IPS-15b (cell line): Measurements from ENCODE around the gene GTPBP4.
"Not testable (repeated sequence)": the region's sequence is repeated elsewhere in the genome, so short reads cannot be mapped to it uniquely, and the experiment has no call there.

Experiments used
- H3K27me3 ChIP-seq: one replicate; pipeline ENCODE4 v1.6.1; 2013; ENCODE audit warnings: low read length; ENCODE audit not compliant: control insufficient read depth, insufficient read depth
- H3K36me3 ChIP-seq: one replicate; pipeline ENCODE4 v1.6.1; 2013; ENCODE audit warnings: low read length; ENCODE audit not compliant: control insufficient read depth, insufficient read depth
- H3K4me1 ChIP-seq: one replicate; pipeline ENCODE4 v1.6.1; 2013; ENCODE audit warnings: mild to moderate bottlenecking, low read length; ENCODE audit not compliant: control insufficient read depth, insufficient read depth
- H3K4me3 ChIP-seq: one replicate; pipeline ENCODE4 v1.5.1; 2013; ENCODE audit warnings: low read depth, low read length
- H3K9ac ChIP-seq: one replicate; pipeline ENCODE4 v1.6.1; 2013; ENCODE audit warnings: low read depth, mild to moderate bottlenecking, low read length
- H3K9me3 ChIP-seq: one replicate; pipeline ENCODE4 v1.6.1; 2013; ENCODE audit warnings: mild to moderate bottlenecking, low read length; ENCODE audit not compliant: control insufficient read depth, insufficient read depth

Gene GTPBP4

GRCh38 chr10:1020460-1020859 lies 32.2 kb downstream of the GTPBP4 start:
- Histone ChIP-seq H3K36me3 (peaks cover 21% of the 10 kb centered on the region), H3K9me3 (no peaks in the 10 kb centered on the region), H3K9ac (no peak overlapping the region), H3K27me3 (no peaks in the 10 kb centered on the region), H3K4me3 (no peak overlapping the region), H3K4me1 (no peaks in the 10 kb centered on the region)

GRCh38 chr10:1020958-1021357 lies 32.7 kb downstream of the GTPBP4 start:
- H3K9me3 ChIP-seq: no peaks in the 10 kb centered on the region
- no peak overlapping the region for H3K9ac ChIP-seq
- H3K4me3 ChIP-seq: no peak overlapping the region
- no peaks in the 10 kb centered on the region for H3K4me1 ChIP-seq
- peaks cover 16% of the 10 kb centered on the region for H3K36me3 ChIP-seq
- H3K27me3 ChIP-seq: no peaks in the 10 kb centered on the region

GRCh38 chr10:1022413-1022812 lies 34.2 kb downstream of the GTPBP4 start:
- Histone ChIP-seq H3K4me1 (no peaks in the 10 kb centered on the region), H3K27me3 (no peaks in the 10 kb centered on the region), H3K9ac (no peak overlapping the region), H3K4me3 (peak overlapping the region; percentile 12), H3K36me3 (peaks cover 5% of the 10 kb centered on the region), H3K9me3 (no peaks in the 10 kb centered on the region)

GRCh38 chr10:1024103-1024502 lies 35.9 kb downstream of the GTPBP4 start:
- Histone ChIP-seq H3K4me1 (no peaks in the 10 kb centered on the region), H3K9me3 (no peaks in the 10 kb centered on the region), H3K36me3 (peaks cover 2% of the 10 kb centered on the region), H3K4me3 (no peak overlapping the region), H3K9ac (no peak overlapping the region), H3K27me3 (no peaks in the 10 kb centered on the region)

- no peak within 1 kb of the TSS for H3K9ac ChIP-seq
- no peaks in the 10 kb centered on the region for H3K36me3 ChIP-seq
- no peaks in the 10 kb centered on the region for H3K9me3 ChIP-seq
- H3K27me3 ChIP-seq: no peaks in the 10 kb centered on the region
- H3K4me3 ChIP-seq: no peak within 1 kb of the TSS
- peaks cover 4% of the 10 kb centered on the region for H3K4me1 ChIP-seq
These were observed 37.4 kb downstream of the GTPBP4 start, which contains the start of gene IDI2 for GRCh38 chr10:1025683-1026082. Gene IDI2, minus strand, starts transcription at chr10:1025859. Its CDS starts 1,136 bp downstream, at chr10:1024723.

GRCh38 chr10:1026578-1026977 lies 38.3 kb downstream of the GTPBP4 start:
- no peaks in the 10 kb centered on the region for H3K9me3 ChIP-seq
- H3K27me3 ChIP-seq: no peaks in the 10 kb centered on the region
- peaks cover 4% of the 10 kb centered on the region for H3K4me1 ChIP-seq
- no peak overlapping the region for H3K4me3 ChIP-seq
- no peak overlapping the region for H3K9ac ChIP-seq
- H3K36me3 ChIP-seq: no peaks in the 10 kb centered on the region

GRCh38 chr10:1029838-1030237 lies 41.6 kb downstream of the GTPBP4 start:
- Histone ChIP-seq H3K4me3 (no peak overlapping the region), H3K9me3 (no peaks in the 10 kb centered on the region), H3K27me3 (no peaks in the 10 kb centered on the region), H3K4me1 (peaks cover 4% of the 10 kb centered on the region), H3K36me3 (no peaks in the 10 kb centered on the region), H3K9ac (no peak overlapping the region)

- Histone ChIP-seq H3K9ac (no peak overlapping the region), H3K36me3 (no peaks in the 10 kb centered on the region), H3K4me1 (peaks cover 4% of the 10 kb centered on the region), H3K27me3 (no peaks in the 10 kb centered on the region), H3K4me3 (no peak overlapping the region), H3K9me3 (no peaks in the 10 kb centered on the region)
These were observed 45.4 kb downstream of the GTPBP4 start for GRCh38 chr10:1033601-1034000.

- Histone ChIP-seq H3K9me3 (no peaks in the 10 kb centered on the region), H3K36me3 (no peaks in the 10 kb centered on the region), H3K4me1 (peaks cover 3% of the 10 kb centered on the region), H3K4me3 (no peak overlapping the region), H3K9ac (no peak overlapping the region), H3K27me3 (no peaks in the 10 kb centered on the region)
These were observed 46.5 kb downstream of the GTPBP4 start for GRCh38 chr10:1034758-1035157.

- Histone ChIP-seq H3K4me3 (no peak overlapping the region), H3K27me3 (no peaks in the 10 kb centered on the region), H3K4me1 (no peaks in the 10 kb centered on the region), H3K9ac (no peak overlapping the region), H3K36me3 (no peaks in the 10 kb centered on the region), H3K9me3 (no peaks in the 10 kb centered on the region)
These were observed 47.0 kb downstream of the GTPBP4 start for GRCh38 chr10:1035201-1035600.

- no peak overlapping the region for H3K9ac ChIP-seq
- peaks cover 2% of the 10 kb centered on the region for H3K36me3 ChIP-seq
- H3K4me3 ChIP-seq: no peak overlapping the region
- H3K4me1 ChIP-seq: no peaks in the 10 kb centered on the region
- H3K9me3 ChIP-seq: no peaks in the 10 kb centered on the region
- H3K27me3 ChIP-seq: no peaks in the 10 kb centered on the region
These were observed 48.1 kb downstream of the GTPBP4 start for GRCh38 chr10:1036341-1036791.

- H3K36me3 ChIP-seq: peaks cover 4% of the 10 kb centered on the region
- no peaks in the 10 kb centered on the region for H3K9me3 ChIP-seq
- no peak overlapping the region for H3K9ac ChIP-seq
- H3K4me1 ChIP-seq: no peaks in the 10 kb centered on the region
- no peaks in the 10 kb centered on the region for H3K27me3 ChIP-seq
- no peak overlapping the region for H3K4me3 ChIP-seq
These were observed 48.9 kb downstream of the GTPBP4 start for GRCh38 chr10:1037098-1037497.

GRCh38 chr10:1038769-1039168 lies 50.5 kb downstream of the GTPBP4 start:
- H3K36me3 ChIP-seq, H3K4me3 ChIP-seq, H3K9me3 ChIP-seq, H3K4me1 ChIP-seq, H3K27me3 ChIP-seq, H3K9ac ChIP-seq: not testable (repeated sequence)
